AG04449 (cell line): ENCODE measurements around the gene TMIGD2.

Source experiments
- CTCF ChIA-PET: fragments of 350-600 bp; formaldehyde crosslinking; extraction: SDS; loops from one replicate; lab custom pipeline; 2021; ENCODE audit warnings: antibody characterized with exemption; lab: Yijun Ruan, JAX
- POLR2A ChIA-PET: fragments of 400-600, 350-600 bp; formaldehyde crosslinking; extraction: SDS; loops from one replicate; lab custom pipeline; 2020; ENCODE audit warnings: antibody characterized with exemption, inconsistent platforms; lab: Yijun Ruan, JAX
- DNase-seq: peaks from one replicate; pipeline ENCODE4 v3.0.0-alpha.2; 2010; ENCODE audit warnings: low read depth, low spot score
- H3K4me3 ChIP-seq: 2 replicates; pipeline ENCODE4 v1.5.1; 2011; ENCODE audit warnings: low read depth, mild to moderate bottlenecking, control low read depth, low read length
- TF ChIP-seq, protein P1 (sequence below): IDR thresholded peaks from one replicate; pipeline ENCODE4 v1.5.1; 2011; ENCODE audit warnings: mild to moderate bottlenecking, moderate library complexity, low read length, control low read depth, inconsistent platforms; ENCODE audit not compliant: insufficient read depth; ENCODE audit errors: missing control alignments

Gene TMIGD2

DNA sequence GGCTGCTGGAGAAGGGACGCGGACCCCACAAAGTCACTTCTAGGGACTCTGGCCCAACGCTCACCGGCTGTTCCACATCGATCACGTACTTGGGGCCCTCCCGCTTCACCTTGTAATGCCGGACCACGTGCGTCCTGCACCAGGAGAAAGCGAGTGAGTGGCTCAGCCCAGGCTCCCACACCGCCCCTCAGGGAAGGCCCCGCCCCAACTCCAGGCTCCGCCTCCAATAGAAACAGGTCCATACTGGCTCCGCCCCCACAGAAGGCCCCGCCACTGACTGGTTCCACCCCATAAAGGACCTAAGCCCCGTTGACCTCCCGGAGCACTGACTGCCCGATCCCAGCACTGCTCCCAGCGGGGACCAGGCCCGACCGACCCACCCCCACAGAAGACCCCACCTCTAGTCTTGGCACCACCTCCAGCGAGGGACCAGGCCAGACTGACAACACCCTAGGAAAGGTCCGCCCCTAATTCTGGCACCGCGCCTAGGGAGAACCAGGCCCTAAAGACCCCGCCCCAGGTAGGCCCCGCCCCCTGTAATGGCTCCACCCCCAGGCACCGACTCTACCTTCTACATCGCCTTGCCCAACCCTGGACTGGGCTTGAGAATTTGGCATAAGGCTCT lies 25.2 kb upstream of the TMIGD2 start:
- no peak for DNase-seq
- H3K4me3 ChIP-seq: peak overlapping the region; percentile 56
- TF ChIP-seq, protein P1, sequence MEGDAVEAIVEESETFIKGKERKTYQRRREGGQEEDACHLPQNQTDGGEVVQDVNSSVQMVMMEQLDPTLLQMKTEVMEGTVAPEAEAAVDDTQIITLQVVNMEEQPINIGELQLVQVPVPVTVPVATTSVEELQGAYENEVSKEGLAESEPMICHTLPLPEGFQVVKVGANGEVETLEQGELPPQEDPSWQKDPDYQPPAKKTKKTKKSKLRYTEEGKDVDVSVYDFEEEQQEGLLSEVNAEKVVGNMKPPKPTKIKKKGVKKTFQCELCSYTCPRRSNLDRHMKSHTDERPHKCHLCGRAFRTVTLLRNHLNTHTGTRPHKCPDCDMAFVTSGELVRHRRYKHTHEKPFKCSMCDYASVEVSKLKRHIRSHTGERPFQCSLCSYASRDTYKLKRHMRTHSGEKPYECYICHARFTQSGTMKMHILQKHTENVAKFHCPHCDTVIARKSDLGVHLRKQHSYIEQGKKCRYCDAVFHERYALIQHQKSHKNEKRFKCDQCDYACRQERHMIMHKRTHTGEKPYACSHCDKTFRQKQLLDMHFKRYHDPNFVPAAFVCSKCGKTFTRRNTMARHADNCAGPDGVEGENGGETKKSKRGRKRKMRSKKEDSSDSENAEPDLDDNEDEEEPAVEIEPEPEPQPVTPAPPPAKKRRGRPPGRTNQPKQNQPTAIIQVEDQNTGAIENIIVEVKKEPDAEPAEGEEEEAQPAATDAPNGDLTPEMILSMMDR: no peak
- ChIA-PET CTCF (interaction anchor here (0.9 to 1.0 kb wide), 2 partner anchors 16 to 25 kb away, joined by 3 to 6 read pairs; partner anchors contain the start of gene MPND), POLR2A (interaction anchor here (1.1 kb wide), 1 partner anchor 15 kb away, joined by 6 read pairs; the partner anchor contains the start of gene MPND)

DNA sequence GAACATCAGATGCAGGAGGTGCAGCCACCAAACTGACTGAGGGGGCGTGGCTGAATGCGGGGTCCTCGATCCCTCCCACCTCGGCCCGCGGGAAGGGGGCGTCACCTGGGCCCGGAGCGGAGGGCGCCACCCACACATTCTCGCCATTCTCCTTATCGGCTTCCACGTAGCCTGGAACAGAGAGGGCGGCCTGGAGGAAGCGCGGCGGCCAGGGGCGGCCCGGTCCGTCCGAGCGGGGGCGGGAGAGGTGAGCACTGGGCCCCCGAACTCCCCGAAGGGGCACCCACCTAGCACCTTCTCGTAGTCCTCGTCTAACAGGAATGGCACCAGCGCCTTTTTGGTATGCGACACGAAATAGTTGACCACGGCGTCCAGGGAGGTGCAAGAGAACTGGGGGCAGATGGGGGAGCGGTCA lies 24.7 kb upstream of the TMIGD2 start:
- POLR2A ChIA-PET: no interaction called here
- TF ChIP-seq, protein P1: no peak
- peak overlapping the region; percentile 23 for H3K4me3 ChIP-seq
- no peak for DNase-seq
- CTCF ChIA-PET: no interaction called here

DNA sequence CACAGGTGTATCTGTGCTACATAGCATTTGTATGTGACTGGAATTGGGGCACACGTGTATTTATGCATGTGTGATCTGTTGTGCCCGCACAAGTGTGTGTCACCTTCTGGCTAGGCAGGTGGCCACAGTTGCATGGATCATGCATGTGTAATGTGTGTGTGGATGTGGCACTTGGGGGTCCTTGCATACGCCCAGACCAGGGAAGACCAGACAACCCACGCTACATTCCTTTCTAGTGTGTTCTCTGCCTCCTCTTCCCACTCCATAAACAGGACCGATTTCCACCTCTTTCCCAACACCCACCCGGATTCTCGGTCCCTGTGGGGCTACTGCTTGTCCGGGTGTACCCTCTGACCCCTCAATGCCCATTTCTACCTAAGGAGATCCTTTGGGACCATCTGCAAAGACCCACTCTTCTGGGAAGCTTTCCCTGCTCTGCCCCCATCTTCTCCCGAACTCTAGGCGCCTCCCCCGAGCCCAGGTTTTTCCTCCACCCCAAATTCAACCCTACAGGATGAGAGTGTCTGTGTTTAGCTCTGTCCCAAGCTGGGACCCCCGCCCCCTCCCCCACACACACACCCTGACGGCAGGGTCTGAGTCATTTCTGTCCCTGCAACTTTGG lies 24.1 kb upstream of the TMIGD2 start:
- ChIA-PET CTCF (no interaction called here), POLR2A (no interaction called here)
- TF ChIP-seq, protein P1: no peak
- peak overlapping the region; percentile 23; the same call in 1 of the 2 replicates for H3K4me3 ChIP-seq
- no peak for DNase-seq

DNA sequence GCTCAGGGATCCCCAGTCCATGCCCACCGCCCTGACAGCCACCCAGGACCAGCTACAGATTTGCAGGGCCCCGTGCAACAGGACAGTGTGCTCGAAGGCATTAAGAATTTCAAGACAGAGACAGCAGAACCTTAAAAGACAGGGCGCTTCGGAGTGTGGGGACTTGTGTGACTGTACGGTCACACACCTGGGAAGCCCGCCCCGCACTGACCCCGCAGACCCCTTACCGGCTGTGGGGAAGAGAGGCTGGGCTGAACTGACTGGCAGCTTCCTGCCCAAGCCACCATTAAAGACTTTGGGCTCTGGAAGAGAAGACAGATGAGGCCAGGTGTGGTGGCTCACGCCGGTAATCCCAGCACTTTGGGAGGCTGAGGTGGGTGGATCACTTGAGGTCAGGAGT lies 22.0 kb upstream of the TMIGD2 start:
- POLR2A ChIA-PET: no interaction called here
- TF ChIP-seq, protein P1: no peak
- no peak overlapping the region for H3K4me3 ChIP-seq
- no peak for DNase-seq
- CTCF ChIA-PET: no interaction called here

DNA sequence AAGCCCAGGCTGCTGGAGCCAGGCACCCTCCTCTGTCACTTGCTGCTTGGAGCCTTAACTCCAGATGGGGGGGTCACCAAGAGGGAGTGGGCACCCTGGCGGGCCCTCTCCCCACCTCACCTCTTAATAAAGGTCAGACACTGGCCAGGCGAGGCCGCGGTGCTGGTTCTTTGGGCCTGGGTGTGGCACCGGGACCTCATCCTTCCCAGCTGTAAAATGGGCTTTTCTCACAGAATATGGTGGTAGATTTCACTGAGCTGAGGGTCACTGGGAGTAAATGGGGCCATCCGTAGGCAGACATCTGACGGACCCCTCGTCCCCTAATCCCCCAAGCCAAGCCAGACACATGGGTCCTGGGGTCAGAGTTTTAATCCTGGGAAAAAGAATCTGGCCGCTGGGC lies 21.5 kb upstream of the TMIGD2 start:
- no peak overlapping the region for H3K4me3 ChIP-seq
- POLR2A ChIA-PET: no interaction called here
- DNase-seq: no peak
- TF ChIP-seq, protein P1: no peak
- CTCF ChIA-PET: no interaction called here

DNA sequence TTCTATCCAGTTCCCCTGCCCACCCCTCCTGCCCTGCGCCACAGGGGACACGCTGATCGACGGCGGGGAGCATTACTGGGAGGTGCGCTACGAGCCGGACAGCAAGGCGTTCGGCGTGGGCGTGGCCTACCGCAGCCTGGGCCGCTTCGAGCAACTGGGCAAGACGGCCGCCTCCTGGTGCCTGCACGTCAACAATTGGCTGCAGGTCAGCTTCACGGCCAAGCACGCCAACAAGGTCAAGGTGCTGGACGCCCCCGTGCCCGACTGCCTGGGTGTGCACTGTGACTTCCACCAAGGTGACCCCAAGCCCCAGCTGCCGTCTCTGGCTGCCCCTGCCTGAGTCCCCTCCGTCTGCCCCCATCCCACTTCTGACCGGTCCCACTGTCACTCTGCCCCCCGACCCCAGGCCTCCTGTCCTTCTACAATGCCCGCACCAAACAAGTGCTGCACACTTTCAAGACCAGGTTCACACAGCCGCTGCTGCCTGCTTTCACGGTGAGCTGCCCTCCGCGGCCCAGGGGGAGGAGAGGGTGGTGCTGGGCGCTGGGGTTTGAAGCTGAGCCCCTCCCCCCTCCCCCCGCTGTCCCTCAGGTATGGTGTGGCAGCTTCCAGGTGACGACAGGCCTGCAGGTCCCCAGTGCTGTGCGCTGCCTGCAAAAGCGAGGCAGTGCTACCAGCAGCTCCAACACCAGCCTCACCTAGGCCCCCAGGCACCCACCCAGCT lies 20.9 kb upstream of the TMIGD2 start:
- TF ChIP-seq, protein P1: no peak
- no peak for DNase-seq
- ChIA-PET CTCF (interaction anchor here (1.7 kb wide), 1 partner anchor 10 kb away, joined by 7 read pairs; no protein-coding TSS in a partner anchor), POLR2A (no interaction called here)
- no peak overlapping the region for H3K4me3 ChIP-seq
